Amniotic epithelial cell (primary cell): Measurements from ENCODE around the gene TMEM269.
A peak's percentile ranks its signal among the peaks of the same experiment; 100 is the strongest.
"Not testable (repeated sequence)": the region's sequence is repeated elsewhere in the genome, so short reads cannot be mapped to it uniquely, and the experiment has no call there.

Source experiments
- DNase-seq: peaks from one replicate; pipeline ENCODE4 v3.0.0-alpha.2; 2010; ENCODE audit warnings: low read depth

The TMEM269 gene

DNA sequence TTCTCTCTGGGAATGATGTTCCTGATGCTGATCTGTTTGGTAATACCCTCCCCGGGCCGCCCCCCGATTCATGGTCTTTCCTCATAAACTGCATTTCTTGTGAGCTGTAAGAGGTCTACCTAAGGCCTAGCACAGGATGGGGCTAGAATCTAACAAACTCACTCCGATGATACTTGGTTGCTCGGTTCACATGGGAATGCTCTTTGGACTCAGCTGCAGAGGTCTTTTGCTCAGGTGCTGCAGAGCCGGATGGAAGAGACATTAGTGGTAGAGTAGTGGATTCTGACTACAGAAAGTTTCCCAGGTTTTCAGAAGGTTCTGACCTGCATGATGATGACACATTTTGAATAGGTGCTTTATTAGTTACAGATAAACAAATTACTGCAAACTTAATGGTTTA lies 8.3 kb upstream of the TMEM269 start:
- no peak for DNase-seq

GRCh38 chr1:42777852-42778251 lies 6.9 kb upstream of the TMEM269 start:
- peak; percentile 42 for DNase-seq

DNA sequence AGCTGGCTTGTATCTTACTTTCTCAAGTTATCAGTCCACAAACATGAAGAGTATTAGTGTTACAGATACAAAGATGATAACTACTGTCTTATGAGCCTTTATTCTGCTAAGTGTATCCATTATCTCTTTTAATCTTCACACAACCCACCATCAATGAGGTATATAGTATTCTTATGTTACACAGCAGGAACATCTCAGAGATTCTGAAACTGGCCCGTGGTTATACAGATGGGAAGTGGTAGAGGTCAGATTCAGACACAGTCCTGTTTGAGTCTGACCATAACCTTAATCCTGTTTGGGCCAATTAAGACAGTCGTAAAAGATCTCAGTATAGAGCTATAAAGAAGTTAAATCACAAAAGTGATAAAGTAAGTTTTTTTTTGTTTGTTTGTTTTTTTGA lies 5.1 kb upstream of the TMEM269 start:
- DNase-seq = no peak

GRCh38 chr1:42780176-42780575 lies 4.6 kb upstream of the TMEM269 start:
- no peak for DNase-seq

DNA sequence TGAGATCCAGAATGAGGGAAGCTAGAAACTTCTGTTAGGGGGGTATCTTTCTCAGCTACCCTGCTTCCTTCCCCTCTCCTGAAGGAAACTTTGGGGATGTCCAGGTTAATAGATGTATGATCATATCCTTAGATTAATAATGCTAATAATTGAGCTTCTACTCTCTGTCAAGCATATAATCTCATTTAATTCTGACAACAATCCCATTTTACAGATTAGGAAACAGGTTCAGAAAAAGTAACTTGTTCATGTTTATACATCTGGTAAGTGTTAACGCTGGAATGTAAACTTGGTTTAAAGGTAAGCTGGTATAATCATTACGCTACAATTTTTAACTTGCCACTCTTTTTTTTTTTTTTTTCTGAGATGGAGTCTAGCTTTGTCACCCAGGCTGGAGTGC lies 1.7 kb upstream of the TMEM269 start:
- DNase-seq = no peak

- DNase-seq = no peak
These were observed 245 bp upstream of the TMEM269 start for GRCh38 chr1:42784547-42784945.

GRCh38 chr1:42786097-42786496 lies 1.3 kb downstream of the TMEM269 start:
- DNase-seq = no peak

- no peak for DNase-seq
These were observed 3.2 kb downstream of the TMEM269 start for GRCh38 chr1:42788021-42788420.

GRCh38 chr1:42793824-42794223 lies 9.0 kb downstream of the TMEM269 start:
- DNase-seq = no peak

DNA sequence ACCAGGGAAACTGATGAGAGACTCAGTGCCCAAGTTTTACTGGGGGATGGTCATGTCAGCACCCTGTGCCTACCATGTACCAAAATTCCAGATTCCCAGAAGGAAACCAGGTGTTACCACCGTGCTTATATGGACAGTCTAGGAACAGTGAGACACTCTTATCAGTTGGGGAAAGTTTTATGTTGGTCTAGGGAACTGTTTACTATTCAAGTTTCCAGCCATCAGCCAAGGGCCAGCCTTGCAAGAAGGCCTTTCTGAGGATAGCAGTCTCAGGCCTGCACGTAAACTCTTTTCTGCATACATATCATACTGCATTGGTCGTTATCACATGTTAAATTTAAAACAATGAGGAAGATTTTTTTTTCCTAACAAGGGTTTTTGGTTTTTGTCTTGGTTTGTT lies 12.6 kb downstream of the TMEM269 start:
- no peak for DNase-seq

GRCh38 chr1:42797979-42798378 lies 13.2 kb downstream of the TMEM269 start:
- DNase-seq = no peak

DNA sequence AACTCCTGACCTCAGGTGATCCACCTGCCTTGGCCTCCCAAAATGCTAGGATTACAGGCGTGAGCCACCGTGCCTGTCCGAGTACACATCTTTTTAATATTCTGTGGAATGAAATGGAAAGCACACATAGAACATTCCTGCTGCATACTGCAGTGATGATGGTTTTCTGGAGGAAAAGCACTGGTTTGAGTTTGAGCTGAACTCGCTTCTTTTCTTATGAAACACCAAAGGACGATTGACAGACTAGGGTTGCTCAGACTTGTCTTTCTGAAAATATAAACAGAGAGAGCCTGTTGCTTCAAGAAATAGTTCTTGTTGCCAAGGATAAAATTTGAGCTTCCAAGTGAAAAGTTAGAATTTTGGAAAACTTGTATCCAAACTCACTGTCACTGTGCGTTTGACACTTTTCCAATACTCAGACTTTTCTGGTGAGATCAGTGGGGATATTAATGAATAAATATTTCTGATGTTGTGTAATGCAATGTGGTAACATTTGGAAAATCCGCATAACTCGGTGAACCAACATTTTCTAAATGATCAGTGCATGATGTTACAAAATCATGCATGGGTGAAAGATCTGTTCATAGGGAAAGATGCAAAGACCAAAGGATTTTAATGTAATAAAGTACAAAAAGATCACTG lies 17.2 kb downstream of the TMEM269 start:
- no peak for DNase-seq

DNA sequence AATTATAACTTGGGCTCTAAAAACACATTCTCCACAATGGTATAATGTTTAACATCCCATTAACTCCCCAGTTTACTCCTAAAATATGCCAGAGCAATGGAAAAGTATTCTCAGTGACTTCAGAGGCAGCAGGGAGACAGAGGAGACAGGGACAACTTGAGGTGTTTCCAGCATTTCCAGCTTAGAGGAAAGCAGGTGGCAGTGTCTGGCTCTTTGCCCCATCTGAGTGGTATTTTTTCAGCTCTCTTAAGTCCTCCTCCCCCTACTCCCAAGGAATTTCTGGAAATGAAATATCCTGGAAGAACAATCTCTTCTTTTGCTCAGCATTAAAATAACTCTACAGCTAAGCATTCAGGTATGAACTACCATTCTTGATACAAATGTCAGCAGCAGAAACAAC lies 21.4 kb downstream of the TMEM269 start:
- DNase-seq = no peak

DNA sequence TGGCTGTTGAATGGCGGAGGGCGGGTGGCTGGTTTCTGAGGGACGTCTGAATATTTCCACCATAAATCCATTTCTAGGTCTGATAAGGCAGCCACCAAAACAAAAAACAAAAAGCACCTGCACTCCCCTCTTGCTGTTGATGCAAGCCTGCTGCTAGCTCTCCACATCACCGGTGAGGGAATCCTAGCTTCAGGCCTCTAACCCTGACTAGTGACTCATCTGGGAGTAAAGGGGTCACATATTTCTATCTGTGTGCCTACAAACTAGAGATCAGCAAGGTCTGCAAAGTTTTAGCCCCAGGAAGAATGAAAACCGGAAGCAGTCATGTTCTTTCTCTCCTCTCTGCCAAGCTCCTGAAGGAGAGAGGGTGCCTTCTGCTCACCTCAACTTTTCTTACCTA lies 21.8 kb downstream of the TMEM269 start:
- no peak for DNase-seq

- DNase-seq = no peak
These were observed 22.4 kb downstream of the TMEM269 start for GRCh38 chr1:42807056-42807668.

DNA sequence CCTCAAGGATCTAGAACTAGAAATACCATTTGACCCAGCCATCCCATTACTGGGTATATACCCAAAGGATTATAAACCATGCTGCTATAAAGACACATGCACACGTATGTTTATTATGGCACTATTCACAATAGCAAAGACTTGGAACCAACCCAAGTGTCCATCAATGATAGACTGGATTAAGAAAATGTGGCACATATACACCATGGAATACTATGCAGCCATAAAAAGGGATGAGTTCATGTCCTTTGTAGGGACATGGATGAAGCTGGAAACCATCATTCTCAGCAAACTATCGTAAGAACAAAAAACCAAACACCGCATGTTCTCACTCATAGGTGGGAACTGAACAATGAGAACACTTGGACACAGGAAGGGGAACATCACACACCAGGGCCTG lies 30.0 kb downstream of the TMEM269 start:
- DNase-seq = not testable (repeated sequence)

DNA sequence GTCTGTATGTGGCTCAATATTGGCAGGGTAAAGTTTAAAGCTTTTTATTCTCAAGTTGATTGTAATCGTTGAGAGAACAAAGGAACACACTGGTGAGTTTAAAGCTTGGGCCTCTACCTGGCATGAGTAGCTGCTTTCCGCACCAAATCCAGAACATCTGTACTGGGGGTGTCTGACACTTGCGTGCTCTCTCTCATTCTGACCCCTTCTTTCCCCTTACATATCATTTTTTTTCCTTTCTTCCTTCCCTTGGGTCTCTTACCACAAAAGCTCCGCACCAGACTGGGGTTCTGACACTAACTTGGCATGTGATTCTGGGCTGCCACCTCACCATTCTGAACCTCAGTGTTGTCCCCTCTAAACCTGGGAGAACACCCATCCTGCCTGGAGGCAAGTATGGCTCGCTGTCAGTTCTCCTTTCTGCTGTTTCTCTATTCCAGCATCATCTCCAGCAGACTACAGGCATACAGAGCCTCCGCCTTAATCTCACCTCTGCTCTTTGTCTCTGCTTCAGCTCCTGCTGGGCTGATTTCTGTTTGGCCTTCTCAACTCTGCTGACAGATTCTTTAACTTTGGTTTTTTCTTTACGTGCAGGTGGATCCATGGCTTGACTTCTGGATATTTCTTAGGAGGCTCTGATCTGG lies 31.3 kb downstream of the TMEM269 start:
- peak; percentile 26 for DNase-seq

DNA sequence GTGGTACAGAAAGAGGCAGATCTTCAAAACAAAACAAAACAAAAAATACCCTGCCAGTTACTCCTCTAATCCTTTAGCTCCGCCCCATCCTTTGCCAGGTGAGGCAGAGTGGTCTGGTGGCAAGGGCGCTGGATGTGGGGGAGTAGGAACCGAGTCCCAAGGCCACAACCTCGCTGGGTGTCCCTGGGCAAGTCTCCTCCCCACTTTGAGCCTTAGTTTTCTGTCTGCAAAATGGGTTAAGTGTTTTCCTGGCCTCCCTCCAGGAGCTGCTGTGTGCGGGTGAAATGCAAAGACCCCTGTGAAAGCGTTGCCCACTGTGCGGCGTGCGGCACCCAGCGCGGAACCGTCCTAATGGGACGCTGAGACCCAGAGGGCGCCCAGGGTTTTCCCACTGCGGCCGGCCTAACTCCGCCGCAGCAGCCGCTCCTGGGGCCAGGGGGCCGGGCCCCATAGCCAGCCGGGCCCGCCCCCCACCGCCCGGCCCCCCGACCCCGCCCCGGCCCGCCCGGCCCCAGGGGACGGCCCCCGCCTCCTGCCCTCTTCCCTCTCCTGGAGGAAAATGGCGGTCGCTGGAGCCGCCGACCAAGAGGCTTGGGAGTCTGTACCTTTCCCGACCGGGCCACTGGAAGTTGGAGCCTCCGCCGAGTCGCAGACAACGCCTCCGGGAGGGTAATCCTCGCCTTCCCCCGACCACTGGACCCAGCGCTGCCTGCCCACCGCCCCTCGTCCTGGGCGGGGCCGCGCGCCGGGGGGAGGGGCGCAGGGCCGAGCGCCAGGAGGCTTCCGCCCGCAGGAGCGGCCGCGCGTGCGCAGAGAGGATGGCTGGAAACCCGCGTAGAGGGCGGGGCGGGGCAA lies 32.0 kb downstream of the TMEM269 start, which contains the start of the genes ERMAP and SVBP:
ERMAP (plus strand) TSS at position 538 of the 855 bp plus-strand sequence. CDS start 13,327 bp downstream, outside the sequence.
SVBP (minus strand) TSS at position 813 of the 855 bp plus-strand sequence. CDS start 853 bp downstream, outside the sequence.
- peak; percentile 62 for DNase-seq

GRCh38 chr1:42817440-42817767 lies 32.6 kb downstream of the TMEM269 start:
- no peak for DNase-seq

DNA sequence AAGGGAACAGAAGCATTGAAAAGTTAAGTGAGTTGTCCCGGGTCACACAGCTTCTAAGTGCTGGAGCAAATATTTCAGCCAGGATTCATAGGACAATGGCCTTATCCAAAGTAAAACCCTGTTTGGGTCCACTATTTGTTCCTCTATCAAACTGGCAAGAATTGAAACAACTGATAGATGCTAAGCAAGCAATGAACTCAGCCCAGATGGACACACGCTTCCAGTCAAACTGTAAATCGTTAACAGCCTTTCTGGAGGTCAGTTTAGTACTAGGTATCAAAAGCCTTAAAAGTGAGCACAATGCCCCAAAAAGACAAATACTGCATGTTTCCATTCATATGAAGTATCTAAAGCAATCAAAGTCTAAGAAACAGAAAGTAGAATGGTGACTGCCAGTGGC lies 33.2 kb downstream of the TMEM269 start:
- no peak for DNase-seq

- no peak for DNase-seq
These were observed 36.0 kb downstream of the TMEM269 start for GRCh38 chr1:42820813-42821212.

DNA sequence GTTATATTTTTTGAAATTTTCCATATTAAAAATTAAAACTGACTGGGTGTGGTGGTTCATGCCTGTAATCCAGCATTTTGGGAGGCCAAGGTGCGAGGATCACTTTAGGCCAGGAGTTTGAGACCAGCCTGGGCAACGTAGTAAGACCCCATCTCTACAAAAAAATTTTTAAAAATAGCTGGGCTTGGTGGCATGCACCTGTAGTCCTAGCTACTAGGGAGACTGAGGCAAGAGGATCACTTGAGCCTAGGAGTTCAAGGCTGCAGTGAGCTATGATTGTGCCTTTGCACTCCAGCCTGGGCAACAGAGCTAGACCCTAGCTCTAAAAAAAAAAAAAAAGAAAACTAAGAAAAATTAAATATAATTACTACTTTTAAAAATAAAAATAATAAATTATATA lies 36.9 kb downstream of the TMEM269 start:
- DNase-seq = no peak
